ENCODE results near the gene GM2A. TPM values are rescaled to one million over a fixed set of nuclear protein-coding genes. Genes with fewer than 3 reads are reported as not detected.
A peak's percentile ranks its signal among the peaks of the same experiment; 100 is the strongest.

Gene GM2A
- total RNA-seq, 6 experiments from 2014 or later, result 11.7 to 23.6 (median 20.3) TPM

GRCh38 chr5:151248651-151249050, 4.3 kb upstream of the GM2A start:
- intact Hi-C loops (cut with DNase I), result loop anchor here in 1 of 2 donors (10.0 kb wide), 1 partner anchor 124 kb away; no protein-coding TSS in a partner anchor
- no peak overlapping the region for H3K4me3 ChIP-seq
- no peaks in the 10 kb centered on the region for H3K9me3 ChIP-seq
- TF ChIP-seq CTCF (IDR thresholded peaks at IDR 0.05) (no peak), POLR2A (IDR thresholded peaks at IDR 0.05) (no peak)
- H3K36me3 ChIP-seq, result no peaks in the 10 kb centered on the region
- DNase-seq, result no peak
- no peaks in the 10 kb centered on the region for H3K27me3 ChIP-seq
- WGBS (ENCODE audit: insufficient coverage, low coverage, low lambda C conversion rate, missing lambda C conversion rate), result no CpG with 5 or more reads among the region's 2 CpGs
- no peak for ATAC-seq
- H3K4me1 ChIP-seq, result peaks cover 0 to 24% (median 8%) of the 10 kb centered on the region in 4 donors
- H3K27ac ChIP-seq, result no peak overlapping the region

DNA sequence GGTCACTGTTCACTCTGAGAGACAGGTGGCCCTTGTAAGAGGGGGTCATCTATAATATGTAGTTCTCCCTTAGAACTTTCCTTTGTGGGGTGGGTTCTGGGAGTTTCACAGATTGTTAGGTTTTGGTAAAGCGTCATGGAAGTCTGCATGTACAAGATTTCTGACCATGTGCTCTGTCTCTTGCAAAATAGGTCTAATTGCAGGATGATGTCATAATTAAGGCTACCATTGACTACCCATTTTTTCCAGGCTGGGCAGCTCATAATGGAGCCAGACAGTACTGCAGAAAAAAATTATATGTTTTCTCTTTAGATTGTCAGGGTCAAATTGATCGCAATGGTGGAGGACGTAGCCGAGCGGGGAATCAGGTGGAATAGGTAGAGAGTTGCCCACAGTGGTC, 3.7 kb upstream of the GM2A start:
- DNase-seq (no peak), ATAC-seq (no peak)
- no peaks in the 10 kb centered on the region for H3K36me3 ChIP-seq
- intact Hi-C loops (cut with DNase I), result loop anchor here in 1 of 2 donors (10.0 kb wide), 1 partner anchor 124 kb away; no protein-coding TSS in a partner anchor
- H3K4me3 ChIP-seq, result peak overlapping the region in 2 of 3 donors; percentile 62 to 70
- 73% methylated on average over 5 of the region's 5 CpGs for WGBS (ENCODE audit: insufficient coverage, low coverage, low lambda C conversion rate, missing lambda C conversion rate)
- H3K27me3 ChIP-seq, result no peaks in the 10 kb centered on the region
- peaks cover 0 to 31% (median 8%) of the 10 kb centered on the region in 4 donors for H3K4me1 ChIP-seq
- TF ChIP-seq POLR2A (IDR thresholded peaks at IDR 0.05) (no peak), CTCF (IDR thresholded peaks at IDR 0.05) (no peak)
- peak overlapping the region in 1 of 3 donors; percentile 92 for H3K27ac ChIP-seq
- H3K9me3 ChIP-seq, result no peaks in the 10 kb centered on the region

DNA sequence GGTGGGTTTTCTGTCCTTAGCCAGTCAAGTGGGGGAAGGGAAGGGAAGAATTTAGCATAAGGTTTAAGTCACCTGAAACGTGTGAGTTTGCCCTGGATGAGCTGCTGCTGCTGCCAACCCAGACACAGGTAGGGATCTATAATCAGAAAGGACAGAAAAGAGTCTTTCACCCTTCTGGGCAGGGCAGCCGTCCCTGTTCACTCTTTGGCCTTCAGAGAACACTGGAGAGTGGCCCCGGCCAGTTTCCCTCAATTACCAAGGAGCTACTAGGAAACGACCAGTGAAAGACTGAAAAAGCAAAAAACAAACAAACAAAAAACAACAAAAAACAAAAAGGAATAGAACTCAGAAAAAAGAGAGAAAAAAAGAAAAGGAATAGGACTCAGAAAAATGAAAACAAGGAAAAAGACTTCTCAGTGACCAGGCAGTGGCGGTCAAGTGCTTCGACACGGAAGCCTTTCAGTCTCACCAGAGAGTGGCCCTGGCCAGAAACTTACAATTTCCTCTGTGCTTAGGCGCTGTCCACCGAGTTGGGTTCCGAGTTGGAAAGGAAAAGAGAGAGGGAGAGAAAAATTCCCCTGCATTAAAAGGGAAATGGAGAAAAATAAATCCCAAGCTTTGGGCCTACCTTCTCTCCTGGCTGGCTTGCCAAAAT, 2.5 kb upstream of the GM2A start:
- H3K27ac ChIP-seq, result peak overlapping the region; percentile 65 to 92 (median 84)
- peaks cover 0 to 35% (median 8%) of the 10 kb centered on the region in 4 donors for H3K4me1 ChIP-seq
- DNase-seq, result peak in 1 of 3 donors; percentile 55
- no peaks in the 10 kb centered on the region for H3K36me3 ChIP-seq
- no peaks in the 10 kb centered on the region for H3K9me3 ChIP-seq
- H3K27me3 ChIP-seq, result no peaks in the 10 kb centered on the region
- ATAC-seq, result peak in 2 of 4 donors; percentile 7 to 13
- peak overlapping the region; percentile 39 to 70 (median 62) for H3K4me3 ChIP-seq
- WGBS (ENCODE audit: insufficient coverage, low coverage, low lambda C conversion rate, missing lambda C conversion rate), result 31% methylated on average over 10 of the region's 10 CpGs
- intact Hi-C loops (cut with DNase I), result no loop called here
- TF ChIP-seq POLR2A (IDR thresholded peaks at IDR 0.05) (no peak), CTCF (IDR thresholded peaks at IDR 0.05) (no peak)

GRCh38 chr5:151251001-151251551, 1.9 kb upstream of the GM2A start:
- Histone ChIP-seq H3K27me3 (no peaks in the 10 kb centered on the region), H3K9me3 (no peaks in the 10 kb centered on the region), H3K4me3 (peak overlapping the region; percentile 39 to 70 (median 62)), H3K36me3 (no peaks in the 10 kb centered on the region), H3K4me1 (peaks cover 0 to 35% (median 8%) of the 10 kb centered on the region in 4 donors), H3K27ac (peak overlapping the region; percentile 65 to 92 (median 84))
- 25% methylated on average over 5 of the region's 5 CpGs for WGBS (ENCODE audit: insufficient coverage, low coverage, low lambda C conversion rate, missing lambda C conversion rate)
- TF ChIP-seq POLR2A (IDR thresholded peaks at IDR 0.05), result peak; percentile 52
- no peak for TF ChIP-seq CTCF (IDR thresholded peaks at IDR 0.05)
- ATAC-seq (peak; percentile 39 to 54 (median 42)), DNase-seq (peak; percentile 52 to 85 (median 74))
- intact Hi-C loops (cut with DNase I), result no loop called here

Data from right lobe of liver (tissue), 6 donors.